ENCODE measurements around the gene TCEA3. TPM values are rescaled to one million over a fixed set of nuclear protein-coding genes. Genes with fewer than 3 reads are reported as not detected.

Gene TCEA3
- 48.4 TPM for total RNA-seq

DNA sequence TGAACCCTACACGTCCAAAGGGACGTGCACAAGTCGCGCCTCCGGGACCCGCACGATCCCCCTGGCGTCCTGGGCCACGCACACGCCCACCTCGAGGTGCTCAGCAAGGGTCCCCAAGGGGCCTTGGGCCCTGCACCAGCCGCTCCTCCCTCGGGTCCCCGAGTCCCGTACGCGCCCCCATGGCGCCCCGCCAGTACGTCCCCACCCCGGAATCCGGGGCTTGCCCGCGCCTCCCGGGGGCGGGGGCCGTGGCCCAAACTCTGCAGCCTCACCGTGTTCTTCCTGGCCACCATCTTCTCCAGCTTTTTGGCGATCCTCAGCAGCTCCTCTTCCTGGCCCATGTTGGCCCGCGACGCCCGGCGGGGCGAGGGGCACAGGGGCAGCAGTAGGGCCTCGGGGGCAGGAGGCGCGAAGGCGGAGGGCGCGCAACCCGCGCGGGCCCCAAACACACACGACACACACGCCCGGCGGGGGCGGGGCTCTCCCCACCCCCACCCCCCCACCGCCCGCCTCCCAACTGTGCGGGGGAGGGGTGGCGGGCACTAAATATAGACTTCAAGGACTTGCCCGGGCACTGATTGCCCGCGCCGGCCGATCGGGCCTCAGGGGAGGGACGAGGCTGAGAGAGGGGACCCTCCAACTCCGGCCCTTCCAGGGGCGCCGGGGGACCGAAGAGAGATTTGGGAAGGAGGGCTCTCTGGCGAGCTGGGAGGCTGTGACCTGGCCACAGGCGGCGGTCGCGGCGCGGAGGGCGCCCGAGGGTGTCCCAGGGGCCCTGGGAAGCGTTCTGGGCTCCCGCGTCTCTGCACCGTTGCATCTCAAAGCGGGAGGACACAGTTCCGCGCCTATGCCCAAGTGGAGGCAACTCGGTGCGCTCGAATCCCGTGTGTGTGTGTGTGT lies at the start of gene TCEA3:
Gene TCEA3 (minus strand): TSS at position 456 of the 900 bp plus-strand sequence. CDS start 115 bp downstream, at position 341.
- DNase-seq (ENCODE audit: low spot score) (peak; percentile 70), ATAC-seq (peak; percentile 24)
- intact Hi-C loops (cut with DNase I) = no loop called here

DNA sequence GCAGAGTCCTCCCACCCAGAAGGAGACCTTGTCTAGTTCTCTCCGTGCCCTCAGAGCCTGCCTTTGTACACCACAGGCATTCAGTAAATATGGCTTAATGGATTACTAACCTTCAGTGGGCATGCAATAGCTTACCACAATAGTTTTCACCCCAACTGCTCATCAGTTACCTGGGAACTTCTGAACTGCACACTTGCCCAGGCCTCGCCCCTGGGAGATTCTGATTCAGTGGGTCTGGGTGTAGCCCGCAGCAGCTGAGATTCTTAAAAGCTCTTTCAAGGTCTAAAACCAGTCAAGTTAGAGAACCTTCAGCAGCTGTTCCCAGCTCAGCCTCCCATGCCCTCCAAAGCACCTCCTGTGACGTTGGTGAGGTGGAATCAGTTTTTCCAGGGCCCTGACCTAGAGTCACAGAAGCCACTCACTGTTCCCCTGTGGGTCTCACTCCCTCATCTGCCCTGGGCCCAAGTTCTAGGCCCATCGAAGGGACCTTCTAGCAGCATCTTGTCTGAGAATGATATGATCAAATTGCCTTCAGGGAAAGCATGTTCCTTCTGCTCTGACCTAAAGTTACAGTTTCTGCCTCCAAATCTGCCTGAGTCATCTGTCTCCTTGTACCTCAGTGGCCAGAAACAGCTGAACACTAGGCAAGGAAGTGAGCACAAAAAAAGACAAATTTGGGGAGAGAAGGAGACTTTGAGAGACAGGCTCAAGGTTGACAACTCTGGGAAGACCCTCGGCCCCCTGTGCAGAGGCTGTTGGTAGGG lies 48.7 kb upstream of the TCEA3 start:
- intact Hi-C loops (cut with DNase I) = no loop called here
- DNase-seq (ENCODE audit: low spot score) (no peak), ATAC-seq (peak; percentile 3)

DNA sequence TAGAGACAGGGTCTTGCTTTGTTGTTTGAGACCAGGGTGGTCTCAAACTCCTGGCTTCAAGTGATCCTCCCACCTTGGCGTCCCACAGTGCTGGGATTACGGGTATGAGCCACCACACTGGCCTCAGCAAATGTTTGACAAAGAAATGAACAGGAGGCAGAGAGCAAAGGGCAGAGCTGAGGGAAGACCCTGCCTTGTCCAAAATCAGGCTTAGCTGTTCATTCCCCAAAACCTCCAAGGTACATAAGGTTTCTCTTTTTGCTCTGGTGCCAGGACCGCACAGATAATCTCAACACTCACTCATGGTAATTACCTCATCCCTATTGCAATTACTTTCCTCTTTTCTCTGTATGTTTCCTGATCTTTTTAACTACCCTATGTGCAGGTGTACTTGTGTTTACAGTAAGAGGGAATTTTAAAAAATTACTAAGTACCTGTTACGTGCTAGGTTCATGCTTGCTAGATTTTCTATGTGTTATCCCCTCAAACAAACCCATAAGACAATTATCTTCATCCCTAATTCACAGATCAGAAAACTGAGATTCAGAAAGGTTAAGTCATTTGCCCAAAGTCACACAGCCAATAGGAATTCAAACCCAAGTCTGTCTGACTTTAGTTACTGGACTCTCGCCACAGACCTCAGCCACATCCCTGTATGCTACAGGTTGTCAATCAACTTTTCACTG lies 47.9 kb upstream of the TCEA3 start:
- intact Hi-C loops (cut with DNase I) = no loop called here
- no peak for ATAC-seq
- no peak for DNase-seq (ENCODE audit: low spot score)

DNA sequence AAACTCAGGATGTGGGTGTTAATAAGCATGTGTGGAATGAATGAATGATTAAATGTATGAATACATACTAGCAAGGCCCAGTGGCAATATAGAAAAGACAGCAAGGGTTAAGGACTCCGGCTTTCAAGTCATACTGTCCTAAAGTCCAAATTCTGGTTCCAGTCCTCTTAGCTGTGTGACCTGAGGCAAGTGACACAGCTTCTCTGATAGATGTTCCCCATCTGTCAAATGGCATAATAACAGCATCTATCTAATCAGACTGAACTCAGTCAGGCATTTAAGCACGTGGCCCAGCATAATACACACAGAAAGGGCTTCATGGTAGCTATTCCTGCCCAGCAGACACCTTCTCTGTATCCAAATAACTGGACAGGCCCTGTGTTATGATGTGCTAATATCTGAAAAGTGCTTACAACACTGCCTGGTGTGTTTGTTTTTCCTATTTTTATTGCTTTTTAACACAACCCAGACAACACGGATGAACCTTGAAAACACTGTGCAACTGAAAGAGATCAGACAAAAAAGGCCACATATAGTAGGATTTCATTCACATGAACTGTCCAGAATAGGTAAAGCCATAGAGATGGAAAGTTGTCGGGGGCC lies 47.0 kb upstream of the TCEA3 start:
- DNase-seq (ENCODE audit: low spot score) (no peak), ATAC-seq (peak; percentile 49)
- intact Hi-C loops (cut with DNase I) = no loop called here

DNA sequence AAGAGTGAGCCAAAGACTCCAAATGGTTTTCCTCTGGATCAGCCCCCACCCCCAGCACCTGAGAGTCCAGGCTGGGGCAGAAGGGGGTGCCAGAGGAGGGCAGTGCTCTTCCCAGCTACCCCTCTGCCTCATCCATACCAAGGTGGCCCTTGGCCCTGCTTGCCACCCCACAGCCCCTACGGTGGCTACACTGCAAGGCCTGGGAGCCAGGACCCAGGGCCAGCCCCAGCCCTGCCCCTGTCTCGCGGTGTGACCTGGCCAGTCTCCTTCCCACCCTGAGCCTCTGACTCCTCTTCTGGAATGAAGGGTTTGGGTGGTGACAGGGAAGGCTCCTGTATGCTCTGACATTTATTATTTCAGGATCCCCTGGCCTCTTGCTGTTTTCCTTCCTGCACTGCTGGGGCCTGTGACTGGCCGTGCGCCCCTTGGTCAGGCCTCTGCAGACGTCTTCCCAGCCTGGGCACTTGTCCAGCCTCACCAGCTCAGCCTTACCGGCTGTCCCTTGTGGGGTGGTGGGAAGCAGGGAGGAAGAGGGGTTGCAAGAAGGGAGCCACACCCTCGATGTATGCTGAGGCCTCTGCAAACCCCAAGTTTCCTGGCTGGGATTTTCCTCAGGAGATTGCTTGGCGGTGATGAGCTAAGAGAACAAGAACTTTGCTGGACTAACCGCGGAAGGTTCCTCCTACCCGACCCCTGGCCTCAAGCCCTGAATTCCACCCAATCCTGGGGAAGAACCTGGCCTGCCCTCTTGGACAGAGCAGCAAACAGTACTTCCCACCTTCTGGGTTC lies 45.9 kb upstream of the TCEA3 start:
- intact Hi-C loops (cut with DNase I) = no loop called here
- DNase-seq (ENCODE audit: low spot score) = peak; percentile 86
- ATAC-seq = peak; percentile 90

DNA sequence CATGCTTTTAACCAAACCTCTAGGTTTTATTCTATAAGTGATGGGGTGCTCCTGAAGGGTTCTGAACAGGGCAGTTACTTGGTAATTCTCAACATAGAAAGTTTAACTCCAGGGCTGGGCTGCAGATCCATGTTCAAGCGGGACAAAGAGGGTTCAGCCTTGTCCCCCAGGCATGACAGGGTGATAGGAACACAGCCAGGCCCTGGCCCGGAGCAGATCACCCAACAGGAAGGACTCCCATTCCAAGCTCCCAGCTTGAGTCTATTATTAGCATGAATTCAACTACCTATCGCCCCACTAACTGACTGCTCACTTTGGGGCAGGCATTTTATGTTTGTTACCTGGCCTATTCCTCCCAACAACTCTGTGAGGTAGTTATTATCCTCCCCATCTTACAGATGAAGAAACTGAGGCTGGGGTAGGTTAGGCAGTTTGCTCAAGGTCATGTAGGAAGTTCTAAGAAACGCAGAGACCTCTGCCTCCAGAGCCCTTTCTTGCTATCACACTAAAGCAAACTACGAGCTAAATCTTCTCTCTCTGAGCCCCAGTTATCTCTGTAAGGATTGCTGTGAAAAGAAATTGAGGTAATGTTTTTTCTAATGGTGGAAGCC lies 44.9 kb upstream of the TCEA3 start:
- no peak for ATAC-seq
- intact Hi-C loops (cut with DNase I) = no loop called here
- no peak for DNase-seq (ENCODE audit: low spot score)

DNA sequence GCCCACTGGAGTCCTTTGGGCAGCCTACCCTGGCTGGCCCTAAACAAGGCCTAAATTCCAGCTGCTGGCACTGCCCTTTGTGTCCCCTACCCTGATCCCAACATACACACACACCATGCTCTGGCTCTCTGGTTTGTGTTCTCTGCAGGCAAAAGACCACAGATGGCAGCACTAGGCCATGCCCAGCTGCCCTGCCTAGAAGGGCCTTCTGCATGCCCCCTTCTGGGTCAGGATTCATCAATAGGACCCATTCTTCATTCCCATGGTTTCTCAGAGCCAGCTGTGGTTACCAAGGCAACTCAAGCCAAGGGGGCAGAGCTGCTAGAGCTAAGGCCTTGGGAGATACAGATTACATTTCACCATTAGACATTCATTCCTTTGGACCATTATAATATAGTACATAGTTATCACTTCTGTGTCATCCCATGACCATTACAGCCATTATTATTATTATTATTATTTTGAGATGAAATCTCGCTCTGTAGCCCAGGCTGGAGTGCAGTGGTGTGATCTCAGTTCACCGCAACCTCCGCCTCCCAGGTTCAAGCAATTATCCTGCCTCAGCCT lies 42.0 kb upstream of the TCEA3 start:
- no peak for DNase-seq (ENCODE audit: low spot score)
- intact Hi-C loops (cut with DNase I) = no loop called here
- ATAC-seq = no peak

DNA sequence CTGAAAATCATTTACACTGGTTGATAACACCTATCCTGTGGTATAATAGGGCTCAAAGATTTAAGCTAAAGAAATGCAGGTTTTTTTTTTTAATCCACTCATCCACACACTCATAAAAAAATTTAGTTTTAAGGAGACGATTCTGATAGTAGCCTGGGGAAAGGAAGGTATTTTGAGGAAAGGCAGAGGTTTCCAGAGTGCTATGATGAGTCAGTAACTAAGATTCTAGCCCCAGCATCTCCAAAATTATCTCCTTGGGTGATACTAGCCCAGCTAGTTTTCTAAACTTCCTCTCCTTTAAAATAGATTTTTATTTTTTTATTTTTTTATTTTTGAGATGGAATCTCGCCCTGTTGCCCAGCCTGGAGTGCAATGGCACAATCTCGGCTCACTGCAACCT lies 38.7 kb upstream of the TCEA3 start:
- ATAC-seq (no peak), DNase-seq (ENCODE audit: low spot score) (no peak)
- intact Hi-C loops (cut with DNase I) = no loop called here

DNA sequence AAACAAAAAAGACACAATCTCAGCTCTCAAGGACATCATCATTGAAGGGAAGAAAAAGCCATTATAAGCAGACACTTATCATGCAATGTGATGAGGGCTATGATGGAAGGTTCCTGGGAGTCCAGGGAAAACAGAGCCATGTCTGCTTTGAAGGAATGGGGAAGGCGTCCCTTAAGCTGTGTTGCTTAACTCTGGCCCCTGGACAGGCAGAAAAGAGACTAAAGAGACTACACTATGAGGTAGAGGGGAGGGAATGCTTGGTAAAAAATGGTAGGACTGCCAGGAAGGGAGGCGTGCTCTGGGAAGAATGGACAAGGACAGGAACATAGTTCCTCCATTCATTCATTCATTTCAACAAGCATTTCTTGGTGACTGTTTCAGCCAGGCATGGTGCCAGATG lies 38.2 kb upstream of the TCEA3 start:
- intact Hi-C loops (cut with DNase I) = no loop called here

DNA sequence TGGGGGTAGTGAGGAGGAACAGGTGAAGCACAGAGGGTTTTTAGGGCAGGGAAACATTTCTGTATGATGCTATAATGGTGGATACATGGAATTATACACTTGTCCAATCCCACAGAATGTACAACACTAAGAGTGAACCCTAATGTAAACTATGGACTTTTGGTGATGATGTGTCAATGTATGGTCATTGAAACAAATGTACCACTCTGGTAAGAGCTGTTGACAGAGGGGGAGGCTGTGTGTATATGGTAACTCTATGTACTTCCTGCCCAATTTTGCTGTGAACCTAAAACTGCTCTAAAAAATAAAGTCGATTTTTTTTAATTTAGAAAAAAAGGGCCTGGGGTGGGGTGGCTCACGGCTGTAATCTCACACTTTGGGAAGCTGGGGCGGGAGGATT lies 36.5 kb upstream of the TCEA3 start:
- intact Hi-C loops (cut with DNase I) = no loop called here
- no peak for ATAC-seq
- DNase-seq (ENCODE audit: low spot score) = no peak

More for the DNA sequence above, 38.2 kb upstream of the TCEA3 start:
- DNase-seq (ENCODE audit: low spot score) (no peak), ATAC-seq (no peak)

DNA sequence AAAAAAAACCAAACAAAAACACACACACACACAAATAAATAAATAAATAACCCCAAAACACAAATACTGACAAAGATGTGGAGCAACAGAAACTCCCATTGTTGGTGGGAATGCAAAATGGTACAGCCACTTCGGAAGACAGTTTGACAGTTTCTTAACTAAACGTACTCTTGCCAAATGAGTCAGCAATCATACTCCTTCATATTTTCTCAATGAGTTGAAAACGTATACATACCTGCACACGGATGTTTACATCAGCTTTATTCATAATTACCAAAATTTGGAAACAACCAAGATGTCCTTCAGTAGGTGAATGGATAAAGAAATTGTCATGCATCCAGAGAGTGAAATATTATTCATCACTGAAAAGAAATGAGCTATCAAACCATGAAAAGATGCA lies 36.0 kb upstream of the TCEA3 start:
- intact Hi-C loops (cut with DNase I) = no loop called here
- ATAC-seq = no peak

DNA sequence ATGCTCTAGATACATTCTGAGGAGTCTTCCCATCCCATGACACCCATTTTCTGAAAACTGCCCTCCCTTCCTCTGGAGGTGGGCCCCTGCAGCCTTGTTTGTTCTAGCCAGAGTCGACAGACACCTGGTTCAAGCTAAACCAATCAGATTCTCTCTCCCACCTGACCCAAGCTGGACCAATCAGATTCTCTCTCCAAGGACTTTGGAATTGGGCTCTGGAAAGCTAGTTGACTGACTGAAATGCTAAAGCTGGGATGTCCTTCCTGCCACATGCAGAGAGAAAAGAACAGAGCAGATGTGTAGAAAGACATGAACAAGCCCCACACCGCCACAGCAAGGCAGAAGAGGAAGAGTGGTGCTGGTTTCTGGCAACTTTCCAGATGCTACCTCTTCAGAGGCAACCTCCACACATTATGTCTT lies 34.8 kb upstream of the TCEA3 start:
- intact Hi-C loops (cut with DNase I) = no loop called here
- no peak for DNase-seq (ENCODE audit: low spot score)

More for the DNA sequence above, 36.0 kb upstream of the TCEA3 start:
- no peak for DNase-seq (ENCODE audit: low spot score)

DNA sequence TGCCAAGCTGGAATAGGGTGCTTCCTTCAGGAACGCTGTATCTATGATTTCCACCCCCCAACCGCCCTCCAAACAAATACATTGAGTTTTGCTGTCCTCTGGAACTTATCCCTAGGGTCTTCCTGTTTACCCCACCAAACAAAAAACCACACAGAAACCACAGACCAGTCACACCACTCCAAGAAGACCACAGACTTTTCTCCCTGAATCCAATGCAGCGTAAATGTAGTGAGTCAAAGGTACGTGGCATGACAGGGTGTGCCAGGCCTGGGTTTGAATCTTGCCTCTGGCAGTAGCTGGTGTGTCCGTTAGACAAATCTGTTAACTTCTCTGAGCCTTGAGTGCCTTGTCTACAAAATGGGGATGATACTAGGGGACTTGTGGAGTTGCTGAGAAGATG lies 31.7 kb upstream of the TCEA3 start:
- DNase-seq (ENCODE audit: low spot score) = no peak
- intact Hi-C loops (cut with DNase I) = no loop called here
- no peak for ATAC-seq

More for the DNA sequence above, 34.8 kb upstream of the TCEA3 start:
- no peak for ATAC-seq

DNA sequence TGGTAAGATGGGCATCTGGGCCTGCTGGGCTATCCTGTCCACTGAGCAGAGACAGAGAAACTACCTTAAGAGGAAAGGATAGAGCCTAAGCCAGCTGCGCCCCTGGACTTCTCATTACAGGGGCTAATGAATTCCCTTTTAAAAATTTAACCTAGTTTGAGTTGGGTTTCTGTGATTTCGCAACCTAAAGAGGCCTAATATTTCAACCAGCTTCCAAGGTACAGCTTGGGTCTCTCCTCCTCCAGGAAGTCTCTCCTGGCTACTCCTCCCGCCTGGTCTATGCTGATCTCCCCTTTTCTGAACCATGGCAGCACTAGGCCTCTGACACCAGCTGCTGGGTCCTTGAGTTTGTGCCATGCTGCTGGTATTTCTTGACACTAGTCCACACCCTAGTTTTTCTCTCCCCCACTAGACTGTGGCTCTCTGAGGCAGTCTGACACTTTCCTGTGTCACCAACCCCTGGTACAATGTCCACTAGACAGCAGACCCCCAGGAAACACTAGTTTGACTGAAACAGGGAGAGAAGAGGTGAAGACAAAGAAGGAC lies 29.0 kb upstream of the TCEA3 start:
- DNase-seq (ENCODE audit: low spot score) = no peak
- intact Hi-C loops (cut with DNase I) = no loop called here
- ATAC-seq = no peak

DNA sequence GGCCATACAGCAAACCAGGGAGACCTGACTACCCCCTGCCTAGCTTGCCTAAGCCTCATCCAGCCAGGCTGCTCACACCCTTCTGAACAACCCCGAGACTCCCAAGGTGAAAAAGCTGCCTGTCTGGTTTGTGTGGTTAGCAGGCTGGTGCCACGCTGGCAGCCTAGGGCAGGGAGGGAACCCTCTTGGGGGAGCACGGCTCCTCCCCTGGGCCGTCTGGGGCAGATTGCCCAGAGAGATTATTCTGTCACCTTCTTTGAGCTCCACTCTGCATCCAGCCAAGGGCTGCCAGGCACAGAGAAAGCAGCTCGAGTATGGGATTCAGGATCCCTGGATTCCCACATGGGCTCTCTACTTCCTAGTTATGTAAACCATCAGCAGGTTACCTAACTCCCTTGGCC lies 27.5 kb upstream of the TCEA3 start:
- ATAC-seq = peak; percentile 9
- intact Hi-C loops (cut with DNase I) = no loop called here
- no peak for DNase-seq (ENCODE audit: low spot score)

DNA sequence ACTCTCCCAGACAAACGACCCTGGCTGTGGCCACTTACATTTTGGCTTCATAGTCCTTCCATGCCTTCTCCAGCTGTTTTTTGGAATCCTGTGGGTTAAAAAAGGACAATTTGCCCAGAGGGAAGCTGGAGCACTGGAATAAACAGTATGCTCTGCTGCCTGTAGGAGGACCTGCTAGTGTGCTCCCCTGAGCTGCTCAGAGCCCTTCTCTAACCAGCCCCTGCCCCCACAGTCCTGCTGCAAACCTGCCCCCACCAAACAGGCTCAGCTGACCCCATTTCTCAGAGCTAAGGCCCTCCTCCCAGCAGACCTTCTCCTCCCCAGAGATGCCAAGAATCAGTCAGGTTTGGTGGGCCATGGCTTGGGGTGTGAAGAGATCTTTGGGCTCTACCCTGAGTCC lies 26.9 kb upstream of the TCEA3 start:
- DNase-seq (ENCODE audit: low spot score) = no peak
- ATAC-seq = no peak
- intact Hi-C loops (cut with DNase I) = no loop called here

DNA sequence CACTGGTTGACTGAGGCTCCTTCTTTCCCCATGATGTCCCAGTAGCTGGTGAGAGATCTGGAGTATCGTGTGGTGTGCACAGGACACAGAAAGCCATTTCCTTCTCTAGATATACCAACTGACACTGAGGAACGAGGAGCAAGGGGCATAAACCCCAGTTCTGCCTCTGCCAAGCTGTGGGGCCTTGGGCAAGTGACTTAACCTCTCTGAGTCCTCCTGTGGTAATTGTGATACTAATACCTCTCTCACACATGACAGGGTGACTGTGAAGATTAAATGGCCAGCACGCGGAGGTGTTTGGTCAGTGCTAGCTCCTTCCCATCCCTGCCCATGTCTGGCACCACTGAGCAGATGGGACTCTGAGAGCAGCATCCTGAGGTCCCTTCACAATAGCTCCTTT lies 26.3 kb upstream of the TCEA3 start:
- no peak for DNase-seq (ENCODE audit: low spot score)
- no peak for ATAC-seq
- intact Hi-C loops (cut with DNase I) = no loop called here

DNA sequence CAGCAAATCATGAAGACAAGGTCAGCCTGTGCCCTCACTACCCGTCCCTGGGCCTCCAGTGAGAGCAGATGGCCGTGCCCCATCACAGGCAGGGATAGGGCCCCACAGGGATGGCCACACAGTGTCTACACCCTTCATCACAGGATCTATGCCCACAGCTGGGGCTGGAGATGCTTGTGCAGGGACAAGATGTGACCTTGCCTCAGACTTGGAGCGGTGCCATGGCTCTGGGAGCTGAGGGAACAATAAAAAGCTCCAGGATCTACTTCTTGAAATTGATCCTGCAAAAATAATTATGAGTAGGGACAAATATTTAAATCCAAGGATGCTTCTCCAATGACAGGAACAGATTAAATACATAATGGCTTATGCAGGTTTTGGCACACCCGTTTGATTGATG lies 25.4 kb upstream of the TCEA3 start:
- ATAC-seq (peak; percentile 45), DNase-seq (ENCODE audit: low spot score) (no peak)
- intact Hi-C loops (cut with DNase I) = no loop called here

All from sciatic nerve (tissue), 2 donors.